Fibroblast of skin of scalp (primary cell): Measurements from ENCODE around the gene SETD4.
A peak's percentile ranks its signal among the peaks of the same experiment; 100 is the strongest.

ENCODE experiments used
- DNase-seq: peaks from one replicate; pipeline ENCODE4 v3.0.0-alpha.2; 2013

The SETD4 gene

GRCh38 chr21:36047139-36047538 lies 13.2 kb downstream of the SETD4 start:
- DNase-seq: no peak

GRCh38 chr21:36045993-36046392 lies 14.3 kb downstream of the SETD4 start:
- no peak for DNase-seq

GRCh38 chr21:36044056-36044455 lies 16.3 kb downstream of the SETD4 start:
- no peak for DNase-seq

GRCh38 chr21:36041910-36042309 lies 18.4 kb downstream of the SETD4 start:
- DNase-seq: no peak

- DNase-seq: no peak
Observed at GRCh38 chr21:36040389-36040788, 19.9 kb downstream of the SETD4 start.

- DNase-seq: no peak
Observed at GRCh38 chr21:36039861-36040260, 20.5 kb downstream of the SETD4 start.

- DNase-seq: no peak
Observed at GRCh38 chr21:36038701-36039497, 21.4 kb downstream of the SETD4 start.

- DNase-seq: no peak
Observed at GRCh38 chr21:36035381-36035791, 24.9 kb downstream of the SETD4 start.

- no peak for DNase-seq
Observed at GRCh38 chr21:36034211-36034913, 26.0 kb downstream of the SETD4 start.

GRCh38 chr21:36032647-36033406 lies 27.5 kb downstream of the SETD4 start:
- no peak for DNase-seq

- peak; percentile 18 for DNase-seq
Observed at GRCh38 chr21:36030581-36031189, 29.6 kb downstream of the SETD4 start.

- DNase-seq: no peak
Observed at GRCh38 chr21:36029309-36029708, 31.0 kb downstream of the SETD4 start.

- peak; percentile 74 for DNase-seq
Observed at GRCh38 chr21:36028127-36029069, 31.9 kb downstream of the SETD4 start.

GRCh38 chr21:36027347-36027746 lies 33.0 kb downstream of the SETD4 start:
- DNase-seq: no peak

- DNase-seq: no peak
Observed at GRCh38 chr21:36024782-36025181, 35.5 kb downstream of the SETD4 start.

GRCh38 chr21:36023092-36023480 lies 37.2 kb downstream of the SETD4 start:
- DNase-seq: no peak

GRCh38 chr21:36022427-36023091 lies 37.8 kb downstream of the SETD4 start:
- peak; percentile 16 for DNase-seq

- no peak for DNase-seq
Observed at GRCh38 chr21:36021251-36021837, 39.0 kb downstream of the SETD4 start.

GRCh38 chr21:36015045-36015444 lies 45.3 kb downstream of the SETD4 start:
- DNase-seq: peak; percentile 14

- DNase-seq: no peak
Observed at GRCh38 chr21:36010801-36011200, 49.5 kb downstream of the SETD4 start.

- DNase-seq: no peak
Observed at GRCh38 chr21:36008505-36008904, 51.8 kb downstream of the SETD4 start.
